NCI-H345 treated with DMSO at 0.1 percent for 48 hours (cell line): ENCODE data around the gene GOLPH3L.
"Not testable (repeated sequence)": the region's sequence is repeated elsewhere in the genome, so short reads cannot be mapped to it uniquely, and the experiment has no call there.

Source experiments
- DNase-seq: peaks from one replicate; lab custom pipeline; 2025; ENCODE audit not compliant: unreplicated experiment; lab: John Stamatoyannopoulos, UW

Gene GOLPH3L

GRCh38 chr1:150660584-150660983 is 36.4 kb downstream of the GOLPH3L start:
- no peak for DNase-seq

DNA sequence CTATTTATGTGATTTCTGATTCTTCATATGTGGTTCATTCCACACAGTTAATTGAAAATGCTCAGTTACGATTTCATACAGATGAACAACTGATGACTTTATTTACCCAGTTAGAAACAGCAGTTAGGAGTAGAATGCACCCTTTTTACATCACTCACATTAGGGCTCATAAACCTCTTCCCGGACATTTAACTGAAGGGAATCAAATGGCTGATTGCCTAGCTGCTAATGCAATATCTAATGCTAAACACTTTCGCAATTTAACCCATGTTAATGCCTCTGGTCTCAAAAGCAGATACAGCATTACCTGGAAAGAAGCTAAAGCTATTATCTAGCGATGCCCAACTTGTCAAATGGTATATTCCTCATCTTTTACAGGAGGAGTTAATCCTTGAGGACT is 39.9 kb downstream of the GOLPH3L start:
- not testable (repeated sequence) for DNase-seq

- DNase-seq, result not testable (repeated sequence)
Measured at GRCh38 chr1:150654635-150655034, 42.3 kb downstream of the GOLPH3L start.

GRCh38 chr1:150650193-150650592 is 46.8 kb downstream of the GOLPH3L start:
- no peak for DNase-seq

DNA sequence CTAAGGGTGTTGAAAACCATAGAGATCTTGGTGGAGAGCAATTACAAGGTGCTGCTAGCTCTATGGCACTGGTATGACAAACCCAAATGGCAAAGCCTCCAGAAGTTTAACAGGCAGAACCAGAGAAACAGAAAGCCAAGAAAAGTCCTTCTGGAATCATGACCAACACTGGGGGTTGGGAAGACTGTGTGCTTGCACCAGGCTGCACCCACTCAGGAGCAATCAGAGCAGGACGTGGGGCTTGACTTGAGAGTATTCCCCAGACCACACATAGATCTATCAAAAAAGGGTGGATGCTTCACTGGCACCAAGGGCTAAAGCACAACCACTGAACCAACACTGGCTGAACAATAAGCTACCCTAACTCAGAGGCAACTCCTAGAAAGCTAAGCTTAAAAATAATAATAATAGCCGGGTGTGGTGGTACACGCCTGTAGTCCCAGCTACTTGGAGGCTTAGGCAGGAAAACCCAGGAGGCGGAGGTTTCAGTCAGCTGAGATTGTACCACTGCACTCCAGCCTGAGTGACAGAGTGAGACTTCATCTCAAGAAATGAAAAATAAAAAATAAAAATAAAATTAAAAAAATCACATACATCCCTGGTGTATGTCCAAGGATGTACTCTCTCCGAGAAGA is 47.4 kb downstream of the GOLPH3L start:
- DNase-seq, result no peak

DNA sequence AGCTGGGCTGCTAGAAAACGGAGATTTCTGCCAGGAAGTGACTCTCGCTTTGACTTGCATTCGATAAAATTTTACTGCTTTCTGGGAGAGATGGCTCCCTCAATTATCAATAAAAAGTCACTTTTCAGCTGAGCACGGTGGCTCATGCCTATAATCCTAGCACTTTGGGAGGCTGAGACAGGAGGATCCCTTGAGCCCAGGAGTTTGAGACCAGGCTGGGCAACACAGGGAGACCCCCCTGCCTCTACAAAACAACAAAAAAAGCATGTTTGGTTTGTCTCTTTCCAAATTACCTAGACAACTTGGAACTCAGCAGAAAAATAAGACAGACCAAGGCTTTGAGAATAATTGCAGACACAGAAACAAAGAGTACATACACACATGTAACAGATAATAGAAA is 54.7 kb downstream of the GOLPH3L start:
- DNase-seq, result no peak

- not testable (repeated sequence) for DNase-seq
Measured at GRCh38 chr1:150641126-150641815, 55.7 kb downstream of the GOLPH3L start.

GRCh38 chr1:150638430-150638829 is 58.5 kb downstream of the GOLPH3L start:
- DNase-seq, result not testable (repeated sequence)

GRCh38 chr1:150634839-150635622 is 61.9 kb downstream of the GOLPH3L start:
- DNase-seq, result not testable (repeated sequence)

DNA sequence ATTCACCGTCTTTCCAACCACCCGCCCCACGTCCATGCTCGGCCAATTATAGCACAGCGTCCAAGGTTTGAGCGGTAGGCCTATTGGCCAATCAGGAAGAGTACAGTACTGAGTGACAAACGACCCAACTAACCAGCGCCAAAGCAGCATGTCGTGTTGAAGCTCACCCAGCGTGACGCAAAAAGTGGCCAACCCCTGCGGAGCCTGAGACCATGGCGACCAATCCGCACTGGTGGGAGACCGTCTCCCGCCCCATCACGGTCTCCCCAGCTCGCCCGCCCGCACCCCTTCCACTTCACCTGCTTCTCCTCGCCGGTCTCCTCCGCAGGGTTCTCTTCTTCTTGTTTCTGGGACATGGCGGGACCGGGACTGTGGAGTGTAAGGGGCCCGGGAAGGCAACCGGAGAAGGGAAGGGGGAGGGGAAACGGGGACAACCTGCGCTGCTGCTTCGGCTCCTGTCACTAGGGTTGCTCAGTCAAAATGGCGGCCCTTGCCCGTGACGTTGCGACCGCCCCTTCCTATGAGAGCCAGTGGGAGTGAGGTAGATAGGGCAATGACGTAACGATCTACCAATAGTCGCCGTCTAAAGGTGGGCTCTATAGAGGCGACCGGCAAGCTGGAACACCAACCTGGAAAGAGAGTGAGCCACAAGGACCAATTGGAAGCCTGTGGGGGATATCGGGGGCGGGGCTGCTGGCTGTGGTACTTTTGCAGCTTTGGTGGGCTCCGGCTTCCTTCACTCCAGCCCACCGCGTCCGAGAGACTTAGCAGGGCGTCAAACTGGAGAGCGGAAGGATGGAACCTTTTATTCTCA is 67.6 kb downstream of the GOLPH3L start, which contains the start of gene ENSA:
ENSA (minus strand) TSS at position 498 of the 814 bp plus-strand sequence; CDS start at position 356, 142 bp downstream.
- peak; percentile 100 for DNase-seq

GRCh38 chr1:150628766-150629114 is 68.2 kb downstream of the GOLPH3L start:
- no peak for DNase-seq

DNA sequence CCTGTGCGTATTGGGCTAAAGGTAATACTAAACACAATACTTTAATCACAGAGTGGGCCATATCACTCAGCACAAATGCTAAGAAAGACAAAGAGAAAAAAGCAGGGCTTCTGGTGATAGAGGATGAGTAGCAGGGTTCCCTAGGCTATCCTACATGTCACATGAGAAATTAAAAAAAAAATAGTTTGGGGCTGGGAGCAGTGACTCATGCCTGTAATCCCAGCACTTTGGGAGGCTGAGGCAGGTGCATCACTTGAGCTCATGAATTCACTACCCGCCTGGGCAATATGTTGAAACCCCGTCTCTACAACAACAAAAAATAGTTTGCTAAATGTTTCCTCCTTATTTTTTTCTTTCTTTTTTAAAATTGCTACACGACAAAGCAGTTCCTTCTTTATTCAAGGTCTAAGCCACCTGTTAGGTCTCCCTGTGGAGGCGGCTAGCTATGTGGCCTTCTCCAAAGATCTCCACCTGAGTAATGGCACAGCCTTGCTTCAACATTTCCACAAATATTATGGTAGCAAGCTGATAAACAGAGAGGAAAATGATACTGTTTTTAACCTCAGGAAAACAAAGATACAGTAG is 69.0 kb downstream of the GOLPH3L start:
- no peak for DNase-seq

- no peak for DNase-seq
Measured at GRCh38 chr1:150626150-150626549, 70.8 kb downstream of the GOLPH3L start.

DNA sequence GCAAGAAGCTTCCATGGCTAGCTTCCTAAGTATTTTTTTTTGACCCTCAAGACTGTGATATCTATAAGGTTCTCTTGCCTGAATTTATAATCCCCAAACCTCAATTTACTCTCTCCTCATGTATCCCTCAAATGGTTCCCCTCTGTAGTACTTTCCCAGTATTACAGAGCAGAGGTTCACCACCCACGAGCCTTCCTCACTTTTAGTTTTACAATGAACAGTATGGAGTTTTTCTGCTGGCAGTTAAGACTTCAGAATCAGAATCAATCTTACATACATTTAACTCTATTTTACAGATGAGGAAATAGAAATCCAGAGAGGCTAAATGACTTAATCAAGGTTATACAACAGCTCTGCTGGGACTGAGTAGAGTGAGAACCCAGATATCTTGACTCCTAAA is 72.4 kb downstream of the GOLPH3L start:
- not testable (repeated sequence) for DNase-seq

- not testable (repeated sequence) for DNase-seq
Measured at GRCh38 chr1:150624134-150624533, 72.8 kb downstream of the GOLPH3L start.

- no peak for DNase-seq
Measured at GRCh38 chr1:150622303-150622975, 74.5 kb downstream of the GOLPH3L start.

- DNase-seq, result no peak
Measured at GRCh38 chr1:150621497-150622302, 75.3 kb downstream of the GOLPH3L start.

DNA sequence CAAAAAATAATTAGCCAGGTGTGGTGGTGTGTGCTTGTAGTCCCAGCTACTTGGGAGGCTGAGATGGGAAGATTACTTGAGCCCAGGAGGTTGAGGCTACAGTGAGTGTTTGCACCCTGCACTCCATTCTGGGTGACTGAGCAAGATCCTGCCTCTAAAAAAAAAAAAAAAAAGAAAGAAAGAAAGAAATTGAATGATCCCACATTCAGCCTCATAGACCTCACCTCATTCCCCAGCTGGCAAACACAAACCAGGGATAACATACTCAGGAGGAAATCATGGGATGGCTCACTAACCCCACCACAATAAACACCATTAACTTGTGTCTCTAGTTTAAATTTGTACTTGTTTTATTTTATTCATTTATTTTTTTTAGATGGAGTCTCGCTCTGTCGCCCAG is 76.0 kb downstream of the GOLPH3L start:
- DNase-seq, result no peak
